SK-N-SH treated with all-trans-retinoic acid at 6 μM for 48 hours (cell line): ENCODE measurements around the gene BRD1.

Experiments
- ATAC-seq: fragments of 200-7000 bp; cut with Tn5 transposase; 3 replicates; pipeline ENCODE4 v1.9.1; 2020; ENCODE audit warnings: mild to moderate bottlenecking, moderate library complexity
- ARNTL ChIP-seq: fragments of 450-650 bp; formaldehyde crosslinking; IDR thresholded peaks from 2 replicates; pipeline ENCODE4 v1.5.0; 2020; ENCODE audit warnings: low read depth, mild to moderate bottlenecking, moderate library complexity, borderline replicate concordance
- BACH2 ChIP-seq: fragments of 250-450 bp; sonication (Bioruptor Pico); IDR thresholded peaks from 2 replicates; pipeline ENCODE4 v1.9.0; 2021; ENCODE audit warnings: mild to moderate bottlenecking, borderline replicate concordance
- CSDC2 ChIP-seq: fragments of 250-450 bp; sonication (Bioruptor Pico); IDR thresholded peaks from 2 replicates; pipeline ENCODE4 v1.5.0; 2020; ENCODE audit warnings: mild to moderate bottlenecking, moderate library complexity
- ESRRG ChIP-seq: fragments of 250-450 bp; sonication (Bioruptor Pico); IDR thresholded peaks from 2 replicates; pipeline ENCODE4 v1.6.1; 2021; ENCODE audit warnings: mild to moderate bottlenecking
- GLIS3 ChIP-seq: fragments of 250-450 bp; sonication (Bioruptor Pico); IDR thresholded peaks from 2 replicates; pipeline ENCODE4 v1.5.0; 2020; ENCODE audit warnings: mild to moderate bottlenecking, moderate library complexity
- OSR1 ChIP-seq: fragments of 250-450 bp; sonication (Bioruptor Pico); IDR thresholded peaks from 2 replicates; pipeline ENCODE4 v1.8.0; 2022; ENCODE audit warnings: moderate library complexity, mild to moderate bottlenecking, inconsistent platforms
- PATZ1 ChIP-seq: fragments of 250-450 bp; sonication (Bioruptor Pico); IDR thresholded peaks from 2 replicates; pipeline ENCODE4 v1.8.0; 2020; ENCODE audit warnings: mild to moderate bottlenecking, moderate library complexity, borderline replicate concordance
- RARB ChIP-seq: fragments of 250-450 bp; sonication (Bioruptor Pico); IDR thresholded peaks from 2 replicates; pipeline ENCODE4 v1.8.0; 2021; ENCODE audit warnings: mild to moderate bottlenecking, moderate library complexity
- SNAI2 ChIP-seq: fragments of 250-450 bp; sonication (Bioruptor Pico); IDR thresholded peaks from 2 replicates; pipeline ENCODE4 v1.5.0; 2020; ENCODE audit warnings: mild to moderate bottlenecking, moderate library complexity
- TCF4 ChIP-seq: fragments of 250-450 bp; sonication (Bioruptor Pico); IDR thresholded peaks from 2 replicates; pipeline ENCODE4 v1.8.0; 2021; ENCODE audit warnings: mild to moderate bottlenecking, moderate library complexity, borderline replicate concordance
- TOX ChIP-seq: fragments of 250-450 bp; sonication (Bioruptor Pico); IDR thresholded peaks from 2 replicates; pipeline ENCODE4 v1.8.0; 2021; ENCODE audit warnings: mild to moderate bottlenecking, moderate library complexity, borderline replicate concordance
- TSHZ2 ChIP-seq: fragments of 250-450 bp; sonication (Bioruptor Pico); IDR thresholded peaks from 2 replicates; pipeline ENCODE4 v1.5.0; 2020; ENCODE audit warnings: mild to moderate bottlenecking, moderate library complexity
- ZC3H10 ChIP-seq: fragments of 250-450 bp; sonication (Bioruptor Pico); IDR thresholded peaks from 2 replicates; pipeline ENCODE4 v1.5.1; 2021; ENCODE audit warnings: mild to moderate bottlenecking, moderate library complexity
- ZFP3 ChIP-seq: fragments of 250-450 bp; sonication (Bioruptor Pico); IDR thresholded peaks from 2 replicates; pipeline ENCODE4 v1.5.0; 2020; ENCODE audit warnings: mild to moderate bottlenecking, moderate library complexity
- ZFP30 ChIP-seq: fragments of 450-650 bp; formaldehyde crosslinking; IDR thresholded peaks from 2 replicates; pipeline ENCODE4 v1.5.0; 2022; ENCODE audit warnings: mild to moderate bottlenecking, moderate library complexity
- ZNF565 ChIP-seq: fragments of 450-650 bp; formaldehyde crosslinking; conservative IDR thresholded peaks from 2 replicates; pipeline ENCODE4 v1.5.0; 2020; ENCODE audit warnings: low read depth, mild to moderate bottlenecking, moderate library complexity
- ZNF70 ChIP-seq: fragments of 450-650 bp; formaldehyde crosslinking; IDR thresholded peaks from 2 replicates; pipeline ENCODE4 v1.5.0; 2020; ENCODE audit warnings: mild to moderate bottlenecking, moderate library complexity
- ZNF8 ChIP-seq: fragments of 450-650 bp; formaldehyde crosslinking; IDR thresholded peaks from 2 replicates; pipeline ENCODE4 v1.5.0; 2020; ENCODE audit warnings: mild to moderate bottlenecking, moderate library complexity
- TF ChIP-seq, protein P1 (sequence below): fragments of 250-450 bp; sonication (Bioruptor Pico); IDR thresholded peaks from 2 replicates; pipeline ENCODE4 v1.8.0; 2021; ENCODE audit warnings: low read depth, mild to moderate bottlenecking, moderate library complexity, borderline replicate concordance
- TF ChIP-seq, protein P2 (sequence below): fragments of 250-450 bp; sonication (Bioruptor Pico); IDR thresholded peaks from 2 replicates; pipeline ENCODE4 v1.5.1; 2020; ENCODE audit warnings: low read depth, mild to moderate bottlenecking, moderate library complexity

BRD1 gene

GRCh38 chr22:49768077-49768910 is 59.4 kb downstream of the BRD1 start:
- TF ChIP-seq TCF4 (no peak), OSR1 (CRISPR knock-in tag) (no peak), ZNF70 (CRISPR knock-in tag) (no peak)
- no peak for ATAC-seq

DNA sequence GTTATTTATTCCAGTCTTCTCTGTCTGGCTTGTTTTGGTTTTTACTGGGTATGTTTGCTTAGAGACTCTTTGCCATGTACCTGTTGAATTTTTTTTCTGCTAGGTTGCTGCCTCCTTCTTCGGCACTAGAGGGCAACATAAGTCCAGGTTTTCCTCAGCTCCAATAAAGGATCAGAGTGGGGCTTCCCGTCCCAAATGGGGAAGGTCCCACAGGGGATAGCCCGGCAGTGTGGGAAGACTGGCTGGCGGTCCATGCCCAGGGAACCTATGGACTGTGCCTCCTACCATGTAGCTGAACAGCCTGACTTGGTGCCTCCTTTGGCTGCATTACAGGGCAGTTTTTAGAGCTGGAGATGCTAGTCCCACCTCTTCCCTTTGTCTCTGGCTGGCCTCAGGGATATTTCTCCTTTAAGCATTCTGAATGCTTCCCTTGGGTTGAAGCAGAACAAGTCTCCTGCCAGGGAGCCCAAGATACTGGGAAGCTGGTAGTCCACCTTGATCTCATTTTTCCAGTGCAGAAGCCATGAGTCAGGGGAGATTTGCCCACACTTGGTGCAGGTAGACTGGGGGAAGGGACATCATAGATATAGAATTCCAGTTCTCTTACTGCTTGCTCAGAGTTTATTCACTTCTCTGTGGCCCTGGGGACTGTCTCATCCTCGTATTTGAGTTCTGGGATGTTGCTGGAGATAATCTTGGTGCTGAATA is 60.2 kb downstream of the BRD1 start:
- ATAC-seq: peak; percentile 12; the same call in 2 of the 3 replicates
- TF ChIP-seq, protein P1, sequence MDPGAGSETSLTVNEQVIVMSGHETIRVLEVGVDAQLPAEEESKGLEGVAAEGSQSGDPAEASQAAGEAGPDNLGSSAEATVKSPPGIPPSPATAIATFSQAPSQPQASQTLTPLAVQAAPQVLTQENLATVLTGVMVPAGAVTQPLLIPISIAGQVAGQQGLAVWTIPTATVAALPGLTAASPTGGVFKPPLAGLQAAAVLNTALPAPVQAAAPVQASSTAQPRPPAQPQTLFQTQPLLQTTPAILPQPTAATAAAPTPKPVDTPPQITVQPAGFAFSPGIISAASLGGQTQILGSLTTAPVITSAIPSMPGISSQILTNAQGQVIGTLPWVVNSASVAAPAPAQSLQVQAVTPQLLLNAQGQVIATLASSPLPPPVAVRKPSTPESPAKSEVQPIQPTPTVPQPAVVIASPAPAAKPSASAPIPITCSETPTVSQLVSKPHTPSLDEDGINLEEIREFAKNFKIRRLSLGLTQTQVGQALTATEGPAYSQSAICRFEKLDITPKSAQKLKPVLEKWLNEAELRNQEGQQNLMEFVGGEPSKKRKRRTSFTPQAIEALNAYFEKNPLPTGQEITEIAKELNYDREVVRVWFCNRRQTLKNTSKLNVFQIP: no peak
- TF ChIP-seq ZNF565 (CRISPR knock-in tag): no peak
- no peak for TF ChIP-seq ESRRG (CRISPR knock-in tag)
- no peak for TF ChIP-seq GLIS3 (CRISPR knock-in tag)
- TF ChIP-seq ZNF70 (CRISPR knock-in tag): no peak
- TF ChIP-seq, protein P2, sequence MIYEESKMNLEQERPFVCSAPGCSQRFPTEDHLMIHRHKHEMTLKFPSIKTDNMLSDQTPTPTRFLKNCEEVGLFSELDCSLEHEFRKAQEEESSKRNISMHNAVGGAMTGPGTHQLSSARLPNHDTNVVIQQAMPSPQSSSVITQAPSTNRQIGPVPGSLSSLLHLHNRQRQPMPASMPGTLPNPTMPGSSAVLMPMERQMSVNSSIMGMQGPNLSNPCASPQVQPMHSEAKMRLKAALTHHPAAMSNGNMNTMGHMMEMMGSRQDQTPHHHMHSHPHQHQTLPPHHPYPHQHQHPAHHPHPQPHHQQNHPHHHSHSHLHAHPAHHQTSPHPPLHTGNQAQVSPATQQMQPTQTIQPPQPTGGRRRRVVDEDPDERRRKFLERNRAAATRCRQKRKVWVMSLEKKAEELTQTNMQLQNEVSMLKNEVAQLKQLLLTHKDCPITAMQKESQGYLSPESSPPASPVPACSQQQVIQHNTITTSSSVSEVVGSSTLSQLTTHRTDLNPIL (CRISPR knock-in tag): no peak
- TF ChIP-seq ZC3H10 (CRISPR knock-in tag): no peak
- no peak for TF ChIP-seq TSHZ2 (CRISPR knock-in tag)
- TF ChIP-seq RARB (CRISPR knock-in tag): no peak

- no peak for ATAC-seq
- no peak for TF ChIP-seq TCF4
- no peak for TF ChIP-seq ZNF70 (CRISPR knock-in tag)
- TF ChIP-seq SNAI2: no peak
- no peak for TF ChIP-seq PATZ1 (CRISPR knock-in tag)
- no peak for TF ChIP-seq ARNTL
- TF ChIP-seq ZFP3 (CRISPR knock-in tag): no peak
- TF ChIP-seq ZC3H10 (CRISPR knock-in tag): no peak
- no peak for TF ChIP-seq ZNF8 (CRISPR knock-in tag)
- TF ChIP-seq OSR1 (CRISPR knock-in tag): no peak
Measured at GRCh38 chr22:49765951-49766350, 61.7 kb downstream of the BRD1 start.

DNA sequence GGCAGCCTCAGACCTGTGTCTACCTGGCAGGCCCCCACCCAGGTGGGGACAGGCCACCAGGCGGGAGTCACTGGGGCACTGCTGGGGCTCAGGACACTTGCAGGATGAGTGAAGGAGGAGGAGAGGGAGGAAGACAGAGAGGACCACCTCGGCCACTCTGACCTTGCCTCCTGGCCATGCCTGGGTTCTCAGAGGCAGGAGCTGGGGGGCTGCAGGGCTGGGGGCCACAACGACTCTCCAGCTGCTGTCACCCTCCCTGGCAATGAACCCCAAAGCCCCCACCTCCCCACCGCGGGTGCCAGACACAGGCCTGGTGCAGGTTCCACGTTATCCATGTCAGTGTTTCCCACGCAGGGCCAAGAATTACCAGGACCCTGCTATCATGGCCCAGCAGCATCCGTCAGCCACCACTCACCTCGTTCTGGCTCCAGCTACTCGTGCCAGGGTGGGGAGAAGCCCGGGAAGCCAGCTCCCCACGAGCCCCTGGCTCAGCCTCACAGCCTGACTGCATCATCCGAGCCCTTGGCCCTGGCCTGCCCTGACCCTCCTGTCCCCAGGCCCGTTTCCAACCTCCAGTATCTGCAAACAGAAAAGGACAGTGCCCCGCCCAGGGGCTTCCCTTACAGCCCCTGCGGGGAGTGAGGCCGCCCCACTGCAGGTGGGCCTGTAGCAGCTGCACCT is 62.4 kb downstream of the BRD1 start:
- ATAC-seq: no peak
- TF ChIP-seq ZFP30 (CRISPR knock-in tag): no peak
- TF ChIP-seq PATZ1 (CRISPR knock-in tag): no peak
- no peak for TF ChIP-seq TOX (CRISPR knock-in tag)
- TF ChIP-seq CSDC2: no peak
- no peak for TF ChIP-seq ZNF565 (CRISPR knock-in tag)
- no peak for TF ChIP-seq ZNF8 (CRISPR knock-in tag)
- no peak for TF ChIP-seq BACH2 (CRISPR knock-in tag)
- no peak for TF ChIP-seq ZNF70 (CRISPR knock-in tag)
- TF ChIP-seq ESRRG (CRISPR knock-in tag): no peak
- TF ChIP-seq, protein P2 (CRISPR knock-in tag): no peak
- no peak for TF ChIP-seq RARB (CRISPR knock-in tag)
- no peak for TF ChIP-seq ARNTL
- TF ChIP-seq ZFP3 (CRISPR knock-in tag): no peak
- TF ChIP-seq ZC3H10 (CRISPR knock-in tag): no peak
